ENCODE results near the gene SLCO3A1.
A peak's percentile ranks its signal among the peaks of the same experiment; 100 is the strongest.

Gene SLCO3A1

GRCh38 chr15:92092289-92093105 lies 239.0 kb downstream of the SLCO3A1 start:
- no peak for DNase-seq

- no peak for DNase-seq
Observed at GRCh38 chr15:92095693-92096092, 242.2 kb downstream of the SLCO3A1 start.

- peak in 36 of 56 donors; percentile 7 to 61 (median 20) for DNase-seq
Observed at GRCh38 chr15:92097474-92098178, 244.1 kb downstream of the SLCO3A1 start.

GRCh38 chr15:92098869-92099268 lies 245.4 kb downstream of the SLCO3A1 start:
- DNase-seq, result peak in 46 of 56 donors; percentile 8 to 77 (median 38)

- no peak for DNase-seq
Observed at GRCh38 chr15:92100301-92100700, 246.8 kb downstream of the SLCO3A1 start.

GRCh38 chr15:92100751-92101150 lies 247.2 kb downstream of the SLCO3A1 start:
- DNase-seq, result no peak

- DNase-seq, result no peak
Observed at GRCh38 chr15:92101708-92102394, 248.3 kb downstream of the SLCO3A1 start.

- no peak for DNase-seq
Observed at GRCh38 chr15:92102395-92102755, 248.9 kb downstream of the SLCO3A1 start.

- DNase-seq, result no peak
Observed at GRCh38 chr15:92104072-92104471, 250.6 kb downstream of the SLCO3A1 start.

- DNase-seq, result no peak
Observed at GRCh38 chr15:92105611-92106010, 252.1 kb downstream of the SLCO3A1 start.

- DNase-seq, result no peak
Observed at GRCh38 chr15:92107510-92107909, 254.0 kb downstream of the SLCO3A1 start.

GRCh38 chr15:92109191-92109873 lies 255.8 kb downstream of the SLCO3A1 start:
- no peak for DNase-seq

- no peak for DNase-seq
Observed at GRCh38 chr15:92111291-92111690, 257.8 kb downstream of the SLCO3A1 start.

GRCh38 chr15:92111751-92112150 lies 258.2 kb downstream of the SLCO3A1 start:
- DNase-seq, result no peak

GRCh38 chr15:92112180-92112579 lies 258.7 kb downstream of the SLCO3A1 start:
- DNase-seq, result peak in 40 of 56 donors; percentile 10 to 64 (median 36)

GRCh38 chr15:92112711-92113110 lies 259.2 kb downstream of the SLCO3A1 start:
- DNase-seq, result peak in 7 of 56 donors; percentile 5 to 52 (median 17)

- DNase-seq, result no peak
Observed at GRCh38 chr15:92113832-92114231, 260.3 kb downstream of the SLCO3A1 start.

- no peak for DNase-seq
Observed at GRCh38 chr15:92115834-92116233, 262.3 kb downstream of the SLCO3A1 start.

GRCh38 chr15:92116330-92116729 lies 262.8 kb downstream of the SLCO3A1 start:
- no peak for DNase-seq

GRCh38 chr15:92117261-92117731 lies 263.8 kb downstream of the SLCO3A1 start:
- no peak for DNase-seq
